GM12865 (cell line): ENCODE measurements around the gene RAP1GAP2.

Source experiments
- DNase-seq: peaks from one replicate; pipeline ENCODE4 v3.0.0; 2010; ENCODE audit warnings: low read depth
- H3K4me3 ChIP-seq: 2 replicates; pipeline ENCODE4 v1.5.1; 2011; ENCODE audit warnings: mild to moderate bottlenecking, low read depth, low read length, control low read depth
- CTCF ChIP-seq: IDR thresholded peaks from 2 replicates; pipeline ENCODE4 v1.5.1; 2011; ENCODE audit warnings: low read length, control low read depth, low read depth, inconsistent platforms; ENCODE audit not compliant: insufficient read depth; ENCODE audit errors: missing control alignments

The RAP1GAP2 gene

GRCh38 chr17:2786176-2786881, 9.9 kb upstream of the RAP1GAP2 start:
- no peak overlapping the region for H3K4me3 ChIP-seq
- peak; percentile 81 for TF ChIP-seq CTCF

DNA sequence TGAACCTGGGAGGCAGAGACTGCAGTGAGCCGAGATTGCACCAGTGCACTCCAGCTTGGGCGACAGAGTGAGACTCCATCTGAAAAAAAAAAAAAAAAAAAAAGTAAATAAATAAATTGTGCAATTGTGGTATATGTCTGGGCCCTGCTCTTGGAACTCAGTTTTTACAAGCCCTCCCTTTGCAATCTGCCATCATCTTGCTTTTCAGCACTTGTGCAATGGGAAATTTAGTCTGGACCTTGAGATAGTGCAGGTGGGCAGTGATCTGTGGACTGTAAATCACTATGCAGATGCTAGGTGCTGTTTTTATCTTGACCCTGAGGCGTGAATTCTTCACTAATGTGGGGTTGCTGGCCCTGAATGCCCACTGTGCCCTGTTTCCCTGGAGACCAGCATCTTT, 6.5 kb upstream of the RAP1GAP2 start:
- no peak overlapping the region for H3K4me3 ChIP-seq
- no peak for DNase-seq
- no peak for TF ChIP-seq CTCF

More at GRCh38 chr17:2786176-2786881, 9.9 kb upstream of the RAP1GAP2 start:
- DNase-seq = peak; percentile 87

- H3K4me3 ChIP-seq = no peak overlapping the region
- no peak for TF ChIP-seq CTCF
- DNase-seq = peak; percentile 45
These were observed 3.7 kb upstream of the RAP1GAP2 start for GRCh38 chr17:2792366-2793169.

- DNase-seq = peak; percentile 22
- H3K4me3 ChIP-seq = no peak overlapping the region
- no peak for TF ChIP-seq CTCF
These were observed 2.0 kb upstream of the RAP1GAP2 start for GRCh38 chr17:2794111-2794803.

- DNase-seq = no peak
- H3K4me3 ChIP-seq = peak overlapping the region; percentile 9
These were observed 636 bp upstream of the RAP1GAP2 start for GRCh38 chr17:2795441-2796163.

More at GRCh38 chr17:2795441-2796163, 636 bp upstream of the RAP1GAP2 start:
- TF ChIP-seq CTCF = no peak
